ENCODE results near the gene TPD52L1.

The TPD52L1 gene

GRCh38 chr6:125206389-125206788, 52.8 kb downstream of the TPD52L1 start:
- no peaks in the 10 kb centered on the region for H3K27me3 ChIP-seq
- no peak overlapping the region for H3K4me3 ChIP-seq (ENCODE audit: low read depth in 1 of 2, low read length in 1 of 2)
- H3K36me3 ChIP-seq = no peaks in the 10 kb centered on the region
- H3K9me3 ChIP-seq = no peaks in the 10 kb centered on the region
- H3K4me1 ChIP-seq (ENCODE audit: control insufficient read depth in 1 of 2, insufficient read depth in 1 of 2, low read depth in 1 of 2, low read length in 1 of 2) = no peaks in the 10 kb centered on the region
- H3K27ac ChIP-seq = no peak overlapping the region
- no peak for TF ChIP-seq CTCF (IDR thresholded peaks at IDR 0.05)

GRCh38 chr6:125207956-125208355, 54.4 kb downstream of the TPD52L1 start:
- Histone ChIP-seq H3K9me3 (no peaks in the 10 kb centered on the region), H3K4me1 (ENCODE audit: control insufficient read depth in 1 of 2, insufficient read depth in 1 of 2, low read depth in 1 of 2, low read length in 1 of 2) (no peaks in the 10 kb centered on the region), H3K36me3 (no peaks in the 10 kb centered on the region), H3K27me3 (no peaks in the 10 kb centered on the region), H3K4me3 (ENCODE audit: low read depth in 1 of 2, low read length in 1 of 2) (no peak overlapping the region), H3K27ac (no peak overlapping the region)
- TF ChIP-seq CTCF (IDR thresholded peaks at IDR 0.05) = no peak

GRCh38 chr6:125208625-125209249, 55.2 kb downstream of the TPD52L1 start:
- Histone ChIP-seq H3K4me3 (ENCODE audit: low read depth in 1 of 2, low read length in 1 of 2) (no peak overlapping the region), H3K36me3 (no peaks in the 10 kb centered on the region), H3K9me3 (no peaks in the 10 kb centered on the region), H3K4me1 (ENCODE audit: control insufficient read depth in 1 of 2, insufficient read depth in 1 of 2, low read depth in 1 of 2, low read length in 1 of 2) (no peaks in the 10 kb centered on the region), H3K27me3 (no peaks in the 10 kb centered on the region), H3K27ac (no peak overlapping the region)
- TF ChIP-seq CTCF (IDR thresholded peaks at IDR 0.05) = no peak

GRCh38 chr6:125210667-125211066, 57.1 kb downstream of the TPD52L1 start:
- H3K36me3 ChIP-seq = no peaks in the 10 kb centered on the region
- no peaks in the 10 kb centered on the region for H3K4me1 ChIP-seq (ENCODE audit: control insufficient read depth in 1 of 2, insufficient read depth in 1 of 2, low read depth in 1 of 2, low read length in 1 of 2)
- no peak overlapping the region for H3K4me3 ChIP-seq (ENCODE audit: low read depth in 1 of 2, low read length in 1 of 2)
- TF ChIP-seq CTCF (IDR thresholded peaks at IDR 0.05) = no peak
- H3K27me3 ChIP-seq = peaks cover 3% of the 10 kb centered on the region
- no peaks in the 10 kb centered on the region for H3K9me3 ChIP-seq
- no peak overlapping the region for H3K27ac ChIP-seq

GRCh38 chr6:125211352-125211751, 57.8 kb downstream of the TPD52L1 start:
- no peaks in the 10 kb centered on the region for H3K36me3 ChIP-seq
- H3K9me3 ChIP-seq = no peaks in the 10 kb centered on the region
- peaks cover 6% of the 10 kb centered on the region for H3K27me3 ChIP-seq
- H3K4me1 ChIP-seq (ENCODE audit: control insufficient read depth in 1 of 2, insufficient read depth in 1 of 2, low read depth in 1 of 2, low read length in 1 of 2) = no peaks in the 10 kb centered on the region
- no peak overlapping the region for H3K4me3 ChIP-seq (ENCODE audit: low read depth in 1 of 2, low read length in 1 of 2)
- TF ChIP-seq CTCF (IDR thresholded peaks at IDR 0.05) = no peak
- H3K27ac ChIP-seq = no peak overlapping the region

All from neutrophil (primary cell).